ENCODE measurements around the gene AIG1. TPM values are rescaled to one million over a fixed set of nuclear protein-coding genes. Genes with fewer than 3 reads are reported as not detected.

AIG1 gene
- total RNA-seq, 1 experiment from 2014 or later: 51.1 TPM

GRCh38 chr6:143204045-143204444, 143.4 kb downstream of the AIG1 start:
- no peaks in the 10 kb centered on the region for H3K36me3 ChIP-seq (ENCODE audit: control insufficient read depth in 1 of 2, insufficient read depth in 2 of 2, low read length in 2 of 2)
- H3K79me2 ChIP-seq (ENCODE audit: insufficient read depth, low read length): no peaks in the 10 kb centered on the region
- no peaks in the 10 kb centered on the region for H3K9me3 ChIP-seq (ENCODE audit: control insufficient read depth in 1 of 2, insufficient read depth in 1 of 2, low read depth in 1 of 2, low read length in 2 of 2)
- ChIA-PET CTCF (no interaction called here), RAD21 (ENCODE audit: low non-redundant PET in 1 of 2, low total read pairs in 2 of 2, uncharacterized antibody in 2 of 2, unreplicated experiment in 2 of 2) (no interaction called here), POLR2A (no interaction called here)
- H4K20me1 ChIP-seq (ENCODE audit: insufficient read depth): no peaks in the 10 kb centered on the region
- no peak overlapping the region for H3K9ac ChIP-seq (ENCODE audit: low read length)
- no peak overlapping the region for H3K4me3 ChIP-seq (replicated peaks in 1 of 2; ENCODE audit: low read depth in 1 of 2, low read length in 2 of 2)
- H3K27me3 ChIP-seq (ENCODE audit: insufficient read depth, low read length): no peaks in the 10 kb centered on the region
- H3K27ac ChIP-seq (ENCODE audit: low read depth, low read length): no peak overlapping the region
- DNase-seq (ENCODE audit: low read depth, low spot score) (no peak), ATAC-seq (no peak)
- intact Hi-C loops (cut with micrococcal nuclease): no loop called here
- no peaks in the 10 kb centered on the region for H3K9me2 ChIP-seq (ENCODE audit: insufficient read depth)
- no peak for TF ChIP-seq POLR2AphosphoS5 (IDR thresholded peaks at IDR 0.05; ENCODE audit: low read depth, low read length)
- TF ChIP-seq YY1 (IDR thresholded peaks at IDR 0.05; ENCODE audit: extremely low read depth, insufficient replicate concordance, low read depth, low read length): no peak
- no peak for TF ChIP-seq ELF1 (IDR thresholded peaks at IDR 0.05; ENCODE audit: borderline replicate concordance, low read depth)
- TF ChIP-seq CTCF (IDR thresholded peaks at IDR 0.05 in 2 of 3, conservative IDR thresholded peaks at IDR 0.05 in 1 of 3; ENCODE audit: borderline replicate concordance in 1 of 3, insufficient read depth in 1 of 3, low read depth in 2 of 3, low read length in 2 of 3): no peak
- TF ChIP-seq POLR2A (IDR thresholded peaks at IDR 0.05; ENCODE audit: borderline replicate concordance, extremely low read depth, insufficient read depth, insufficient read length): no peak
- no peak for TF ChIP-seq ZBTB33 (IDR thresholded peaks at IDR 0.05; ENCODE audit: extremely low read depth, insufficient replicate concordance, low read length)
- TF ChIP-seq CBX3 (IDR thresholded peaks at IDR 0.05; ENCODE audit: low read depth): no peak
- TF ChIP-seq ZNF274 (IDR thresholded peaks at IDR 0.05; ENCODE audit: low read depth, low read length): no peak
- no peak for TF ChIP-seq TCF7L2 (IDR thresholded peaks at IDR 0.05; ENCODE audit: borderline replicate concordance, extremely low read depth, insufficient read depth, insufficient read length)
- no peak for TF ChIP-seq CEBPB (IDR thresholded peaks at IDR 0.05; ENCODE audit: low read depth)
- TF ChIP-seq MAX (IDR thresholded peaks at IDR 0.05): no peak
- no peak for TF ChIP-seq SP1 (IDR thresholded peaks at IDR 0.05; ENCODE audit: low read depth)
- no peak for TF ChIP-seq ATF3 (IDR thresholded peaks at IDR 0.05)
- TF ChIP-seq REST (IDR thresholded peaks at IDR 0.05; ENCODE audit: low read depth): no peak
- TF ChIP-seq FOSL1 (IDR thresholded peaks at IDR 0.05; ENCODE audit: low read depth): no peak
- H3K4me1 ChIP-seq (ENCODE audit: control insufficient read depth in 1 of 2, insufficient read depth in 2 of 2, low read length in 2 of 2): no peaks in the 10 kb centered on the region
- H3K4me2 ChIP-seq (ENCODE audit: low read length): no peak overlapping the region
- BruUV-seq (replicated peaks): no TSS peak
- no peak overlapping the region for H2AFZ ChIP-seq (ENCODE audit: low read depth, low read length, poor library complexity, severe bottlenecking)
